ENCODE results near the gene USP40. TPM values are rescaled to one million over a fixed set of nuclear protein-coding genes. Genes with fewer than 3 reads are reported as not detected.

Gene USP40
- polyA plus RNA-seq, 3 donors: 4.0 to 13.5 (median 5.1) TPM

DNA sequence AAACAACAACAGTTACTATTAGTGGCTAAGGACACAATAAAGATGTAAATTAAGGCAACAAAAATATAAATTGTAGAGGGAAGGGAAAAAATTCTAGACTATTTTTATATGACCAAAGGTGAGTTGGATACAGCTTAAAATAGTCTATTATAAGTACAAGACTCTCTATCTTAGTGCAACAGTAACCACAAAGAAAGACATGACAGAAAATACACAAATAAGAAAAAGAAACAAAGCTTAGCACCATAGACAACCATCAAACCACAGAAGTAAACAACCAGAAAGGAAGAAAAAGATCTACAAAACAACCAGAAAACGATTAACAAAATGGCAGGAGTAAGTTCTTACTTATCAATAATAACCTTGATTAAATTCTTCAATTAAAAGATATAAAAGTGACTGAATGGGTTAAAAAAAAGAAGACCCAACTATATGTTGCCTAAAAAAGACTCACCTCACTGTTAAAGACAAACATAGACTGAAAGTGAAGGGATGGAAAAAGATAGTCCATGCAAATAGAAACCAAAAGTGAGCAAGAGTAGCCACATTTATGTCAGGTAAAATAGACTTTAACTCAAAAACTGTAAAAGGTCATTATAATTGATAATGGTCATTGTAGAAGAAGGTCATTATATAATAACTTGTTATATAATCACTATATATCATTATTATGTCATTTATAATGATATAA, 62.5 kb downstream of the USP40 start:
- Histone ChIP-seq H2AFZ (ENCODE audit: insufficient read depth, low read depth, low read length, poor library complexity, severe bottlenecking) (no peak overlapping the region), H3K9ac (ENCODE audit: insufficient read depth, low read length, poor library complexity, severe bottlenecking) (no peak overlapping the region), H4K20me1 (ENCODE audit: insufficient read depth, low read length) (no peaks in the 10 kb centered on the region), H3K4me2 (replicated peaks; ENCODE audit: extremely low read depth, low read length, poor library complexity, severe bottlenecking) (no peak overlapping the region), H3K4me1 (ENCODE audit: control insufficient read depth in 1 of 2, insufficient read depth in 2 of 2, low read length in 2 of 2) (no peaks in the 10 kb centered on the region), H3K79me2 (ENCODE audit: insufficient read depth, low read length) (no peaks in the 10 kb centered on the region), H3K4me3 (replicated peaks in 1 of 3; ENCODE audit: low read depth in 2 of 3, low read length in 3 of 3) (no peak overlapping the region), H3K27me3 (ENCODE audit: control insufficient read depth in 2 of 2, insufficient read depth in 2 of 2, low read length in 2 of 2) (no peaks in the 10 kb centered on the region), H3K9me3 (replicated peaks in 1 of 2; ENCODE audit: control insufficient read depth in 1 of 2, insufficient read depth in 1 of 2, low read length in 2 of 2) (peaks cover 5 to 18% of the 10 kb centered on the region in 2 donors), H3K27ac (ENCODE audit: low read depth in 1 of 2, low read length in 2 of 2) (no peak overlapping the region), H3K36me3 (replicated peaks in 1 of 2; ENCODE audit: control insufficient read depth in 1 of 2, insufficient read depth in 2 of 2, low read length in 2 of 2) (peaks cover 0 to 29% of the 10 kb centered on the region in 2 donors)
- DNase-seq: no peak
- Mint-ChIP-seq H3K27me3 (ENCODE audit: low read depth in 3 of 3) (peaks cover 0 to 3% (median 0%) of the 10 kb centered on the region in 3 donors), H3K27ac (no peak overlapping the region), H3K9me3 (peaks cover 12 to 25% (median 18%) of the 10 kb centered on the region in 7 donors), H3K4me1 (peaks cover 7% of the 10 kb centered on the region), H3K36me3 (peaks cover 36 to 53% of the 10 kb centered on the region in 2 donors), H3K4me3 (no peak overlapping the region)
- intact Hi-C loops (cut with micrococcal nuclease): no loop called here
- TF ChIP-seq, protein P1, sequence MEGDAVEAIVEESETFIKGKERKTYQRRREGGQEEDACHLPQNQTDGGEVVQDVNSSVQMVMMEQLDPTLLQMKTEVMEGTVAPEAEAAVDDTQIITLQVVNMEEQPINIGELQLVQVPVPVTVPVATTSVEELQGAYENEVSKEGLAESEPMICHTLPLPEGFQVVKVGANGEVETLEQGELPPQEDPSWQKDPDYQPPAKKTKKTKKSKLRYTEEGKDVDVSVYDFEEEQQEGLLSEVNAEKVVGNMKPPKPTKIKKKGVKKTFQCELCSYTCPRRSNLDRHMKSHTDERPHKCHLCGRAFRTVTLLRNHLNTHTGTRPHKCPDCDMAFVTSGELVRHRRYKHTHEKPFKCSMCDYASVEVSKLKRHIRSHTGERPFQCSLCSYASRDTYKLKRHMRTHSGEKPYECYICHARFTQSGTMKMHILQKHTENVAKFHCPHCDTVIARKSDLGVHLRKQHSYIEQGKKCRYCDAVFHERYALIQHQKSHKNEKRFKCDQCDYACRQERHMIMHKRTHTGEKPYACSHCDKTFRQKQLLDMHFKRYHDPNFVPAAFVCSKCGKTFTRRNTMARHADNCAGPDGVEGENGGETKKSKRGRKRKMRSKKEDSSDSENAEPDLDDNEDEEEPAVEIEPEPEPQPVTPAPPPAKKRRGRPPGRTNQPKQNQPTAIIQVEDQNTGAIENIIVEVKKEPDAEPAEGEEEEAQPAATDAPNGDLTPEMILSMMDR (IDR thresholded peaks at IDR 0.05): no peak
- WGBS (ENCODE audit: insufficient coverage): no CpG with 5 or more reads among the region's 1 CpG

DNA sequence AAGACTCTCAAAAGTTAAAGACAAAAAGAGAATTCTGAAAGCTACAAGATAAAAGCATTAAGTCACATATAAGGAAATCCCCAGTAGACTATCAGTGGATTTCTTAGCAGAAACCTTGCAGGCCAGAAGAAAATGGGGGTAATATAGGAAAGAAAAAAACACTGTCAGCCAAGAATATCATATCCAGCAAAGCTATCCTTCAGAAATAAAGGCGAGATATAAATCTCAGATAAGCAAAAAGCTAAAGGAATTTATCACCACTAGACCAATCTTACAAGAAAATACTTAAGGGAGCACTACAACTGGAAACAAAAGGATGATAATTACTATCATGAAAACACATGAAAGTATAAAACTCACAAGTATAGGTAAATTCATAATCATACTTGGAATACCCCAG, 63.1 kb downstream of the USP40 start:
- Histone ChIP-seq H4K20me1 (ENCODE audit: insufficient read depth, low read length) (no peaks in the 10 kb centered on the region), H3K27ac (ENCODE audit: low read depth in 1 of 2, low read length in 2 of 2) (no peak overlapping the region), H3K27me3 (ENCODE audit: control insufficient read depth in 2 of 2, insufficient read depth in 2 of 2, low read length in 2 of 2) (no peaks in the 10 kb centered on the region), H3K4me1 (ENCODE audit: control insufficient read depth in 1 of 2, insufficient read depth in 2 of 2, low read length in 2 of 2) (no peaks in the 10 kb centered on the region), H3K4me2 (replicated peaks; ENCODE audit: extremely low read depth, low read length, poor library complexity, severe bottlenecking) (no peak overlapping the region), H3K4me3 (replicated peaks in 1 of 3; ENCODE audit: low read depth in 2 of 3, low read length in 3 of 3) (no peak overlapping the region), H2AFZ (ENCODE audit: insufficient read depth, low read depth, low read length, poor library complexity, severe bottlenecking) (no peak overlapping the region), H3K9me3 (replicated peaks in 1 of 2; ENCODE audit: control insufficient read depth in 1 of 2, insufficient read depth in 1 of 2, low read length in 2 of 2) (peaks cover 5 to 18% of the 10 kb centered on the region in 2 donors), H3K9ac (ENCODE audit: insufficient read depth, low read length, poor library complexity, severe bottlenecking) (no peak overlapping the region), H3K36me3 (replicated peaks in 1 of 2; ENCODE audit: control insufficient read depth in 1 of 2, insufficient read depth in 2 of 2, low read length in 2 of 2) (peaks cover 0 to 34% of the 10 kb centered on the region in 2 donors), H3K79me2 (ENCODE audit: insufficient read depth, low read length) (no peaks in the 10 kb centered on the region)
- peaks cover 40 to 57% of the 10 kb centered on the region in 2 donors for H3K36me3 Mint-ChIP-seq
- H3K9me3 Mint-ChIP-seq: peaks cover 12 to 25% (median 18%) of the 10 kb centered on the region in 7 donors
- H3K27me3 Mint-ChIP-seq (ENCODE audit: low read depth in 3 of 3): peaks cover 0 to 3% (median 0%) of the 10 kb centered on the region in 3 donors
- H3K27ac Mint-ChIP-seq: no peak overlapping the region
- intact Hi-C loops (cut with micrococcal nuclease): no loop called here
- H3K4me3 Mint-ChIP-seq: no peak overlapping the region
- TF ChIP-seq, protein P1 (IDR thresholded peaks at IDR 0.05): no peak
- no CpG with 5 or more reads among the region's 1 CpG for WGBS (ENCODE audit: insufficient coverage)
- H3K4me1 Mint-ChIP-seq: peaks cover 7% of the 10 kb centered on the region
- no peak for DNase-seq
